ENCODE results near the gene C6orf132. TPM values are rescaled to one million over a fixed set of nuclear protein-coding genes. Genes with fewer than 3 reads are reported as not detected.

Gene C6orf132
- total RNA-seq, 1 experiment from 2014 or later = 49.8 TPM

GRCh38 chr6:42068173-42068572 lies 74.2 kb downstream of the C6orf132 start:
- Histone ChIP-seq H3K4me3 (no peak overlapping the region), H3K9me2 (ENCODE audit: insufficient read depth) (no peaks in the 10 kb centered on the region), H3K4me1 (replicated peaks; ENCODE audit: insufficient read depth) (no peaks in the 10 kb centered on the region), H3K9me3 (ENCODE audit: insufficient read depth, low read depth) (no peaks in the 10 kb centered on the region), H3K36me3 (ENCODE audit: low read depth) (peaks cover 11% of the 10 kb centered on the region), H3F3A (ENCODE audit: insufficient read depth, low read depth) (no peaks in the 10 kb centered on the region), H4K20me1 (ENCODE audit: insufficient read depth) (no peaks in the 10 kb centered on the region), H3K79me2 (ENCODE audit: low read depth) (no peaks in the 10 kb centered on the region), H3K4me2 (no peak overlapping the region), H2AFZ (no peak overlapping the region), H3K27me3 (ENCODE audit: insufficient read depth, low read depth) (no peaks in the 10 kb centered on the region), H3K27ac (no peak overlapping the region)
- ChIA-PET POLR2A (ENCODE audit: unreplicated experiment) (no interaction called here), CTCF (no interaction called here)
- no peak for DNase-seq
- intact Hi-C loops (cut with micrococcal nuclease; ENCODE audit: unreplicated experiment) = no loop called here
- no TSS peak for BruUV-seq (replicated peaks)
- no peak for TF ChIP-seq EZH2 (IDR thresholded peaks at IDR 0.05; ENCODE audit: low read depth)
- no peak for TF ChIP-seq CTCF (conservative IDR thresholded peaks at IDR 0.05)

- no peaks in the 10 kb centered on the region for H3K9me2 ChIP-seq (ENCODE audit: insufficient read depth)
- H3K4me3 ChIP-seq = no peak overlapping the region
- no peaks in the 10 kb centered on the region for H3F3A ChIP-seq (ENCODE audit: insufficient read depth, low read depth)
- intact Hi-C loops (cut with micrococcal nuclease; ENCODE audit: unreplicated experiment) = no loop called here
- no peak overlapping the region for H2AFZ ChIP-seq
- TF ChIP-seq CTCF (conservative IDR thresholded peaks at IDR 0.05) = no peak
- no peak for TF ChIP-seq EZH2 (IDR thresholded peaks at IDR 0.05; ENCODE audit: low read depth)
- H3K79me2 ChIP-seq (ENCODE audit: low read depth) = no peaks in the 10 kb centered on the region
- peaks cover 11% of the 10 kb centered on the region for H3K36me3 ChIP-seq (ENCODE audit: low read depth)
- ChIA-PET POLR2A (ENCODE audit: unreplicated experiment) (no interaction called here), CTCF (no interaction called here)
- no peak overlapping the region for H3K4me2 ChIP-seq
- no peaks in the 10 kb centered on the region for H3K9me3 ChIP-seq (ENCODE audit: insufficient read depth, low read depth)
- no peaks in the 10 kb centered on the region for H3K27me3 ChIP-seq (ENCODE audit: insufficient read depth, low read depth)
- no peaks in the 10 kb centered on the region for H3K4me1 ChIP-seq (replicated peaks; ENCODE audit: insufficient read depth)
- no TSS peak for BruUV-seq (replicated peaks)
- no peak for DNase-seq
- H4K20me1 ChIP-seq (ENCODE audit: insufficient read depth) = no peaks in the 10 kb centered on the region
- no peak overlapping the region for H3K27ac ChIP-seq
Measured at GRCh38 chr6:42066156-42066675, 76.2 kb downstream of the C6orf132 start.

GRCh38 chr6:42059743-42060142 lies 82.7 kb downstream of the C6orf132 start:
- BruUV-seq (replicated peaks) = no TSS peak
- H3K79me2 ChIP-seq (ENCODE audit: low read depth) = no peaks in the 10 kb centered on the region
- peaks cover 22% of the 10 kb centered on the region for H3K36me3 ChIP-seq (ENCODE audit: low read depth)
- ChIA-PET POLR2A (ENCODE audit: unreplicated experiment) (no interaction called here), CTCF (interaction anchor here (0.6 kb wide), 1 partner anchor 37 kb away, joined by 3 read pairs; no protein-coding TSS in a partner anchor)
- intact Hi-C loops (cut with micrococcal nuclease; ENCODE audit: unreplicated experiment) = loop anchor here (5.0 kb wide), 1 partner anchor 153 kb away; no protein-coding TSS in a partner anchor
- no peak overlapping the region for H2AFZ ChIP-seq
- no peaks in the 10 kb centered on the region for H3F3A ChIP-seq (ENCODE audit: insufficient read depth, low read depth)
- no peaks in the 10 kb centered on the region for H4K20me1 ChIP-seq (ENCODE audit: insufficient read depth)
- H3K27me3 ChIP-seq (ENCODE audit: insufficient read depth, low read depth) = no peaks in the 10 kb centered on the region
- DNase-seq = no peak
- no peak overlapping the region for H3K27ac ChIP-seq
- H3K4me2 ChIP-seq = no peak overlapping the region
- no peak overlapping the region for H3K4me3 ChIP-seq
- no peaks in the 10 kb centered on the region for H3K9me2 ChIP-seq (ENCODE audit: insufficient read depth)
- no peaks in the 10 kb centered on the region for H3K9me3 ChIP-seq (ENCODE audit: insufficient read depth, low read depth)
- no peaks in the 10 kb centered on the region for H3K4me1 ChIP-seq (replicated peaks; ENCODE audit: insufficient read depth)
- TF ChIP-seq EZH2 (IDR thresholded peaks at IDR 0.05; ENCODE audit: low read depth) (no peak), CTCF (conservative IDR thresholded peaks at IDR 0.05) (no peak)

All from PC-9 (cell line).